Small intestine (tissue), 7 donors: Measurements from ENCODE around the gene CBFA2T3. TPM values are rescaled to one million over a fixed set of nuclear protein-coding genes. Genes with fewer than 3 reads are reported as not detected.

Source experiments
- DNase-seq, 2 donors: peaks; one replicate each; pipeline versions ENCODE4 v3.0.0 to v3.0.0-alpha.2; 2013
- FAIRE-seq: peaks from 2 replicates; lab custom pipeline; 2012; peaks lifted over from hg19 to GRCh38; lab: Jason Lieb, UNC
- H3K27ac ChIP-seq, 3 donors: one replicate each; pipeline ENCODE4 v1.5.1; 2013; ENCODE audit warnings: low read length in 2 of 3, mild to moderate bottlenecking in 2 of 3, control low read depth in 1 of 3, inconsistent platforms in 1 of 3, low read depth in 1 of 3, moderate library complexity in 1 of 3
- H3K27me3 ChIP-seq, 3 donors: one replicate each; pipeline ENCODE4 v1.6.1; 2013; ENCODE audit warnings: low read length in 3 of 3, inconsistent platforms in 1 of 3; ENCODE audit not compliant: control insufficient read depth in 3 of 3, insufficient read depth in 3 of 3
- H3K36me3 ChIP-seq, 3 donors: one replicate each; pipeline ENCODE4 v1.6.1; 2013; ENCODE audit warnings: low read length in 3 of 3, inconsistent platforms in 1 of 3, low read depth in 1 of 3, mild to moderate bottlenecking in 1 of 3, moderate library complexity in 1 of 3; ENCODE audit not compliant: control insufficient read depth in 3 of 3, insufficient read depth in 2 of 3
- H3K4me1 ChIP-seq, 3 donors: one replicate each; pipeline ENCODE4 v1.6.1; 2013; ENCODE audit warnings: low read length in 2 of 3, inconsistent platforms in 1 of 3, low read depth in 1 of 3, mild to moderate bottlenecking in 1 of 3, moderate library complexity in 1 of 3; ENCODE audit not compliant: control insufficient read depth in 3 of 3, insufficient read depth in 2 of 3
- H3K4me3 ChIP-seq, 3 donors: one replicate each; pipeline ENCODE4 v1.5.1; 2013; ENCODE audit warnings: low read length in 3 of 3, control low read depth in 1 of 3, inconsistent platforms in 1 of 3, low read depth in 1 of 3, mild to moderate bottlenecking in 1 of 3, moderate library complexity in 1 of 3
- H3K9me3 ChIP-seq, 2 donors: one replicate each; pipeline ENCODE4 v1.6.1; 2013; ENCODE audit warnings: low read depth in 1 of 2, low read length in 1 of 2; ENCODE audit not compliant: control insufficient read depth in 2 of 2, insufficient read depth in 1 of 2
- WGBS, 3 donors: extraction: QIAGEN DNeasy Blood & Tissue Kit; methylation state at CpG; one replicate each; pipeline ENCODE4 v1.1.7; 2013; 5-methylcytosine and 5-hydroxymethylcytosine counted together
- polyA plus RNA-seq, 4 donors: library from polyadenylated mRNA; stranded (reverse) in 3 of 4; unstranded in 1 of 4; fragments of 200-250 nt in 3 of 4; fragments of 120-200 nt in 1 of 4; gene quantifications; one replicate each; pipeline versions ENCODE4 v1.2.1 to v1.2.3, GENCODE V29; 2013
- donor health status: healthy with polysubstance abuse.
- donor health status: control.
- donor health status: control.
- donor health status: Bipolar disorder and iron deficiency.
- donor health status: healthy.

Gene CBFA2T3
- polyA plus RNA-seq, 4 donors, result 1.4 to 8.4 (median 4.1) TPM

GRCh38 chr16:88878967-88879787 is 97.8 kb downstream of the CBFA2T3 start:
- peaks cover 0 to 17% (median 0%) of the 10 kb centered on the region in 3 donors for H3K36me3 ChIP-seq
- H3K27me3 ChIP-seq, result peaks cover 0 to 11% (median 0%) of the 10 kb centered on the region in 3 donors
- H3K9me3 ChIP-seq, result no peaks in the 10 kb centered on the region
- H3K27ac ChIP-seq, result no peak overlapping the region
- H3K4me1 ChIP-seq, result peaks cover 0 to 12% (median 0%) of the 10 kb centered on the region in 3 donors
- no peak for DNase-seq
- H3K4me3 ChIP-seq, result no peak overlapping the region
- 86 to 92% (median 89%) methylated on average over 45 of the region's 45 CpGs for WGBS, 3 donors
- FAIRE-seq, result no peak

GRCh38 chr16:88878356-88878755 is 98.7 kb downstream of the CBFA2T3 start:
- Histone ChIP-seq H3K27me3 (peaks cover 0 to 11% (median 0%) of the 10 kb centered on the region in 3 donors), H3K9me3 (no peaks in the 10 kb centered on the region), H3K4me3 (no peak overlapping the region), H3K4me1 (peaks cover 0 to 12% (median 0%) of the 10 kb centered on the region in 3 donors), H3K27ac (no peak overlapping the region), H3K36me3 (peaks cover 0 to 15% (median 0%) of the 10 kb centered on the region in 3 donors)
- WGBS, 3 donors, result 83 to 95% (median 90%) methylated on average over 19 to 20 of the region's 20 CpGs
- no peak for FAIRE-seq
- DNase-seq, result no peak

GRCh38 chr16:88877564-88878289 is 99.3 kb downstream of the CBFA2T3 start:
- DNase-seq, result no peak
- peaks cover 0 to 12% (median 0%) of the 10 kb centered on the region in 3 donors for H3K4me1 ChIP-seq
- H3K36me3 ChIP-seq, result peaks cover 0 to 15% (median 0%) of the 10 kb centered on the region in 3 donors
- no peaks in the 10 kb centered on the region for H3K9me3 ChIP-seq
- H3K27me3 ChIP-seq, result peaks cover 0 to 11% (median 0%) of the 10 kb centered on the region in 3 donors
- 71 to 85% (median 81%) methylated on average over 15 to 20 of the region's 20 CpGs for WGBS, 3 donors
- no peak overlapping the region for H3K27ac ChIP-seq
- no peak overlapping the region for H3K4me3 ChIP-seq
- no peak for FAIRE-seq

GRCh38 chr16:88876942-88877526 is 100.0 kb downstream of the CBFA2T3 start:
- no peak for DNase-seq
- no peak for FAIRE-seq
- Histone ChIP-seq H3K4me1 (peaks cover 0 to 12% (median 0%) of the 10 kb centered on the region in 3 donors), H3K4me3 (no peak overlapping the region), H3K9me3 (no peaks in the 10 kb centered on the region), H3K36me3 (peaks cover 0 to 13% (median 0%) of the 10 kb centered on the region in 3 donors), H3K27ac (no peak overlapping the region), H3K27me3 (peaks cover 0 to 11% (median 0%) of the 10 kb centered on the region in 3 donors)
- 83 to 90% (median 84%) methylated on average over 28 to 33 of the region's 33 CpGs for WGBS, 3 donors

- 92 to 94% (median 93%) methylated on average over 22 of the region's 22 CpGs for WGBS, 3 donors
- H3K4me3 ChIP-seq, result no peak overlapping the region
- DNase-seq, result no peak
- peaks cover 0 to 13% (median 0%) of the 10 kb centered on the region in 3 donors for H3K36me3 ChIP-seq
- H3K27me3 ChIP-seq, result peaks cover 0 to 16% (median 0%) of the 10 kb centered on the region in 3 donors
- H3K9me3 ChIP-seq, result no peaks in the 10 kb centered on the region
- peaks cover 0 to 5% (median 0%) of the 10 kb centered on the region in 3 donors for H3K4me1 ChIP-seq
- no peak for FAIRE-seq
- H3K27ac ChIP-seq, result no peak overlapping the region
These were observed 101.2 kb downstream of the CBFA2T3 start for GRCh38 chr16:88875703-88876234.

GRCh38 chr16:88874938-88875599 is 101.9 kb downstream of the CBFA2T3 start:
- Histone ChIP-seq H3K9me3 (no peaks in the 10 kb centered on the region), H3K4me3 (no peak overlapping the region), H3K4me1 (no peaks in the 10 kb centered on the region), H3K27ac (no peak overlapping the region), H3K27me3 (peaks cover 0 to 16% (median 0%) of the 10 kb centered on the region in 3 donors), H3K36me3 (peaks cover 0 to 11% (median 0%) of the 10 kb centered on the region in 3 donors)
- WGBS, 3 donors, result 88 to 90% (median 88%) methylated on average over 34 of the region's 34 CpGs
- no peak for DNase-seq
- no peak for FAIRE-seq

- H3K9me3 ChIP-seq, result no peaks in the 10 kb centered on the region
- DNase-seq, result no peak
- H3K27ac ChIP-seq, result no peak overlapping the region
- H3K4me3 ChIP-seq, result no peak overlapping the region
- FAIRE-seq, result no peak
- peaks cover 1 to 18% (median 5%) of the 10 kb centered on the region in 3 donors for H3K27me3 ChIP-seq
- 65 to 69% (median 69%) methylated on average over 25 of the region's 25 CpGs for WGBS, 3 donors
- H3K36me3 ChIP-seq, result no peaks in the 10 kb centered on the region
- no peaks in the 10 kb centered on the region for H3K4me1 ChIP-seq
These were observed 104.2 kb downstream of the CBFA2T3 start for GRCh38 chr16:88872650-88873331.
